A549 (cell line): Measurements from ENCODE around the gene SHH. TPM values are rescaled to one million over a fixed set of nuclear protein-coding genes. Genes with fewer than 3 reads are reported as not detected.
"Not testable (repeated sequence)": the region's sequence is repeated elsewhere in the genome, so short reads cannot be mapped to it uniquely, and the experiment has no call there.

ENCODE experiments used
- ATAC-seq, 2 experiments: fragments of 200-7000 bp in 1 of 2; fragments of >200 bp in 1 of 2; cut with Nextera tagmentation in 1 of 2; cut with Tn5 transposase in 1 of 2; 3 replicates each; pipeline versions ENCODE4 v1.8.0 to v1.9.1; 2018 to 2020; ENCODE audit warnings: mild to moderate bottlenecking in 1 of 2, moderate library complexity in 1 of 2
- CTCF ChIA-PET: fragments of 300-600 bp; sonication (Branson Sonifier 250); formaldehyde crosslinking; extraction: SDS; loops from one replicate; lab custom pipeline; 2021; ENCODE audit warnings: antibody characterized with exemption, inconsistent platforms; lab: Yijun Ruan, JAX
- POLR2A ChIA-PET: fragments of 350-600 bp; formaldehyde crosslinking; extraction: SDS; loops from one replicate; lab custom pipeline; 2021; ENCODE audit warnings: antibody characterized with exemption, inconsistent platforms; lab: Yijun Ruan, JAX
- DNase-seq, 2 experiments: peaks; one replicate each; pipeline versions ENCODE4 v3.0.0 to v3.0.0-alpha.2; 2011 to 2016; ENCODE audit warnings: low read depth in 1 of 2, low spot score in 1 of 2
- FAIRE-seq: peaks from 2 replicates; lab custom pipeline; 2011; peaks lifted over from hg19 to GRCh38; lab: Jason Lieb, UNC
- H3K27ac ChIP-seq, 2 experiments: fragments of >200 bp; sonication (Bioruptor Twin); formaldehyde crosslinking; 3 replicates each; pipeline ENCODE4 v1.5.1; 2016 to 2017
- H3K4me1 ChIP-seq: fragments of >200 bp; sonication (Bioruptor Twin); formaldehyde crosslinking; 3 replicates; pipeline ENCODE4 v1.6.1; 2016
- H3K4me2 ChIP-seq: fragments of >200 bp; sonication (Bioruptor Twin); formaldehyde crosslinking; 3 replicates; pipeline ENCODE4 v1.6.1; 2016
- H3K4me3 ChIP-seq: fragments of >200 bp; sonication (Bioruptor Twin); formaldehyde crosslinking; 3 replicates; pipeline ENCODE4 v1.5.1; 2016
- H3K9me3 ChIP-seq: fragments of >200 bp; sonication (Bioruptor Twin); formaldehyde crosslinking; 3 replicates; pipeline ENCODE4 v1.6.1; 2016
- CHD2 ChIP-seq: fragments of 150-350 bp; IDR thresholded peaks from 2 replicates; pipeline ENCODE4 v1.6.1; 2014; ENCODE audit warnings: low read length; ENCODE audit not compliant: partially characterized antibody
- EHF ChIP-seq: fragments of 250-450 bp; sonication (Bioruptor Pico); IDR thresholded peaks from 2 replicates; pipeline ENCODE4 v1.5.0; 2020; ENCODE audit warnings: mild to moderate bottlenecking
- HEYL ChIP-seq: fragments of 250-450 bp; sonication (Bioruptor Pico); IDR thresholded peaks from 2 replicates; pipeline ENCODE4 v1.8.0; 2021; ENCODE audit warnings: mild to moderate bottlenecking, moderate library complexity
- HOXB13 ChIP-seq: fragments of 250-450 bp; sonication (Bioruptor Pico); IDR thresholded peaks from 2 replicates; pipeline ENCODE4 v1.5.0; 2020; ENCODE audit warnings: low read depth, mild to moderate bottlenecking, moderate library complexity
- HOXB5 ChIP-seq: fragments of 250-450 bp; sonication (Bioruptor Pico); IDR thresholded peaks from 2 replicates; pipeline ENCODE4 v1.5.0; 2020; ENCODE audit warnings: mild to moderate bottlenecking, moderate library complexity
- JUN ChIP-seq, 2 experiments: fragments of >200 bp; sonication (Bioruptor Twin); formaldehyde crosslinking; IDR thresholded peaks; 2 replicates in 1 of 2; 3 replicates in 1 of 2; pipeline ENCODE4 v1.6.1; 2016 to 2017
- JUNB ChIP-seq: fragments of >200 bp; sonication (Bioruptor Twin); formaldehyde crosslinking; IDR thresholded peaks from 2 replicates; pipeline ENCODE4 v1.6.1; 2016
- KDM1A ChIP-seq: fragments of 200-600 bp; sonication (generic); IDR thresholded peaks from 2 replicates; pipeline ENCODE4 v1.6.1; 2016; ENCODE audit warnings: low read depth, mild to moderate bottlenecking
- MAFK ChIP-seq: fragments of 450-650 bp; IDR thresholded peaks from 2 replicates; pipeline ENCODE4 v1.6.1; 2014; ENCODE audit not compliant: partially characterized antibody
- NR3C1 ChIP-seq: fragments of >200 bp; sonication (Bioruptor Twin); formaldehyde crosslinking; IDR thresholded peaks from 3 replicates; pipeline ENCODE4 v1.6.1; 2017
- POLR2AphosphoS2 ChIP-seq: conservative IDR thresholded peaks from 2 replicates; pipeline ENCODE4 v1.6.1; 2012; ENCODE audit warnings: low read length, improper control_type of control experiment, inconsistent platforms
- RAD21 ChIP-seq, 2 experiments: fragments of >200 bp in 1 of 2; sonication (Bioruptor Twin) in 1 of 2; formaldehyde crosslinking in 1 of 2; IDR thresholded peaks in 1 of 2; conservative IDR thresholded peaks in 1 of 2; 2 replicates in 1 of 2; 3 replicates in 1 of 2; pipeline ENCODE4 v1.6.1; 2012 to 2018; ENCODE audit warnings: inconsistent platforms in 1 of 2
- RARB ChIP-seq: fragments of 250-450 bp; sonication (Bioruptor Pico); IDR thresholded peaks from 2 replicates; pipeline ENCODE4 v1.8.0; 2021; ENCODE audit warnings: mild to moderate bottlenecking, moderate library complexity
- RCOR1 ChIP-seq: fragments of 150-350 bp; IDR thresholded peaks from 2 replicates; pipeline ENCODE4 v1.6.1; 2014; ENCODE audit warnings: antibody characterized with exemption, low read length, low read depth
- SREBF2 ChIP-seq: fragments of 450-650 bp; IDR thresholded peaks from 2 replicates; pipeline ENCODE4 v1.6.1; 2014; ENCODE audit warnings: mild to moderate bottlenecking, moderate library complexity
- ZC3H11A ChIP-seq: fragments of 450-650 bp; IDR thresholded peaks from 2 replicates; pipeline ENCODE4 v1.6.1; 2014; ENCODE audit warnings: antibody characterized with exemption, mild to moderate bottlenecking
- WGBS: methylation state at CpG from one replicate; pipeline ENCODE4 v1.1.6; 2017; ENCODE audit errors: missing lambda C conversion rate; 5-methylcytosine and 5-hydroxymethylcytosine counted together
- polyA plus RNA-seq, 4 experiments: library from polyadenylated mRNA; depleted of rRNA in 3 of 4; stranded (reverse); fragments of >200 nt; fragmentation: RNase III in 1 of 4; extraction: RNeasy Plus Mini Kit Qiagen cat#74134 plus additional on column Dnase treatment in 1 of 4; gene quantifications; 2 replicates in 3 of 4; 3 replicates in 1 of 4; pipeline ENCODE4 v1.2.3, GENCODE V29; 2011 to 2017
- TF ChIP-seq, protein P1 (sequence below): fragments of 200-600 bp; sonication (generic); IDR thresholded peaks from 2 replicates; pipeline ENCODE4 v1.6.1; 2016; ENCODE audit warnings: antibody characterized with exemption, mild to moderate bottlenecking, moderate library complexity
- TF ChIP-seq, protein P2 (sequence below): fragments of 250-450 bp; sonication (Bioruptor Pico); IDR thresholded peaks from 2 replicates; pipeline ENCODE4 v1.5.0; 2021; ENCODE audit warnings: mild to moderate bottlenecking, moderate library complexity, borderline replicate concordance
- TF ChIP-seq, protein P3 (sequence below): IDR thresholded peaks from 2 replicates; pipeline ENCODE4 v1.6.1; 2012

SHH gene
- polyA plus RNA-seq, 2 of the 4 experiments (the other 2 are of a cell fraction): 0.84 to 1.2 TPM

DNA sequence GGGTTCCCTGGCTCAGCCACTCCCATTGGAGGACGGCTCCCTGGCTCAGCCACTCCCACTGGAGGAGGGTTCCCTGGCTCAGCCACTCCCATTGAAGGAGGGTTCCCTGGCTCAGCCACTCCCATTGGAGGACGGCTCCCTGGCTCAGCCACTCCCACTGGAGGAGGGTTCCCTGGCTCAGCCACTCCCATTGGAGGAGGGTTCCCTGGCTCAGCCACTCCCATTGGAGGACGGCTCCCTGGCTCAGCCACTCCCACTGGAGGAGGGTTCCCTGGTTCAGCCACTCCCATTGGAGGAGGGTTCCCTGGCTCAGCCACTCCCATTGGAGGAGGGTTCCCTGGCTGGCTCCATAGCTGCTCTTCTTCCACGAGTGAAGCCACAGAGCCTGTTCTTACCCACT lies 5.3 kb upstream of the SHH start:
- POLR2A ChIA-PET, DNase-seq, H3K9me3 ChIP-seq, ATAC-seq, FAIRE-seq, H3K4me2 ChIP-seq, H3K4me3 ChIP-seq: not testable (repeated sequence)
- H3K27ac ChIP-seq: peak overlapping the region in 1 of 2 experiments; percentile 88; a peak in 4 of 6 replicates
- H3K4me1 ChIP-seq: peaks cover 13% of the 10 kb centered on the region
- 59% methylated on average over 2 of the region's 4 CpGs for WGBS
- CTCF ChIA-PET: interaction anchor here (1.4 to 7.4 kb wide), 5 partner anchors 10 to 657 kb away, joined by 4 to 55 read pairs (median 8); no protein-coding TSS in a partner anchor

DNA sequence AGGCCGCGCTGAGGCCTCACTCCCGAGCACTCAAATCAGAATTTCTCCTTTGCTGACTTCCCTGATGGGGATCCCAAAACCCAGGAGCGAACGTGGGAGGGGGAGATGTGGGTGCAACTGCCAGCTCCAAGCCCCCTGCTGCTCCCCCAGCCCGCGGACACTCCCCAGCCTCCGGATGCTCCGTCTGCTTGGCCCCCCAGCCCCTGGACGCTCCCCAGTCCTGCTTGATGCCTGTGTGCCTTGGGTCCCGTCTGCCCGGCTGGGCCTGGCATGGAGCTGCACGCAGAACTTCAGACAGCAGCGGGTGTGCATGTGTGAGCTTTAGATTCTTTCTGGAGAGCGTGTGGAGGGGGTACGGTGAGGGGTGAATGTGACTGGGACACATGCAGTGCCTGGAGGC lies 4.7 kb upstream of the SHH start:
- Histone ChIP-seq H3K4me2 (no peak overlapping the region), H3K27ac (peak overlapping the region in 1 of 2 experiments; percentile 88; a peak in 3 of 6 replicates), H3K9me3 (no peaks in the 10 kb centered on the region; the same call in 2 of the 3 replicates), H3K4me1 (peaks cover 13% of the 10 kb centered on the region), H3K4me3 (no peak overlapping the region)
- DNase-seq (no peak), FAIRE-seq (no peak), ATAC-seq (no peak)
- 92% methylated on average over 15 of the region's 16 CpGs for WGBS
- CTCF ChIA-PET: interaction anchor here (0.9 to 7.4 kb wide), 15 partner anchors 8 to 947 kb away, joined by 3 to 55 read pairs (median 6); no protein-coding TSS in a partner anchor
- TF ChIP-seq JUN (IDR thresholded peaks at IDR 0.05) (no peak), ZC3H11A (no peak), JUNB (no peak), CHD2 (no peak), NR3C1 (no peak), SREBF2 (no peak), HEYL (CRISPR knock-in tag) (no peak), HOXB13 (CRISPR knock-in tag) (no peak), POLR2AphosphoS2 (no peak), HOXB5 (CRISPR knock-in tag) (no peak), KDM1A (no peak), RCOR1 (no peak), EHF (CRISPR knock-in tag) (no peak)
- TF ChIP-seq, protein P1, sequence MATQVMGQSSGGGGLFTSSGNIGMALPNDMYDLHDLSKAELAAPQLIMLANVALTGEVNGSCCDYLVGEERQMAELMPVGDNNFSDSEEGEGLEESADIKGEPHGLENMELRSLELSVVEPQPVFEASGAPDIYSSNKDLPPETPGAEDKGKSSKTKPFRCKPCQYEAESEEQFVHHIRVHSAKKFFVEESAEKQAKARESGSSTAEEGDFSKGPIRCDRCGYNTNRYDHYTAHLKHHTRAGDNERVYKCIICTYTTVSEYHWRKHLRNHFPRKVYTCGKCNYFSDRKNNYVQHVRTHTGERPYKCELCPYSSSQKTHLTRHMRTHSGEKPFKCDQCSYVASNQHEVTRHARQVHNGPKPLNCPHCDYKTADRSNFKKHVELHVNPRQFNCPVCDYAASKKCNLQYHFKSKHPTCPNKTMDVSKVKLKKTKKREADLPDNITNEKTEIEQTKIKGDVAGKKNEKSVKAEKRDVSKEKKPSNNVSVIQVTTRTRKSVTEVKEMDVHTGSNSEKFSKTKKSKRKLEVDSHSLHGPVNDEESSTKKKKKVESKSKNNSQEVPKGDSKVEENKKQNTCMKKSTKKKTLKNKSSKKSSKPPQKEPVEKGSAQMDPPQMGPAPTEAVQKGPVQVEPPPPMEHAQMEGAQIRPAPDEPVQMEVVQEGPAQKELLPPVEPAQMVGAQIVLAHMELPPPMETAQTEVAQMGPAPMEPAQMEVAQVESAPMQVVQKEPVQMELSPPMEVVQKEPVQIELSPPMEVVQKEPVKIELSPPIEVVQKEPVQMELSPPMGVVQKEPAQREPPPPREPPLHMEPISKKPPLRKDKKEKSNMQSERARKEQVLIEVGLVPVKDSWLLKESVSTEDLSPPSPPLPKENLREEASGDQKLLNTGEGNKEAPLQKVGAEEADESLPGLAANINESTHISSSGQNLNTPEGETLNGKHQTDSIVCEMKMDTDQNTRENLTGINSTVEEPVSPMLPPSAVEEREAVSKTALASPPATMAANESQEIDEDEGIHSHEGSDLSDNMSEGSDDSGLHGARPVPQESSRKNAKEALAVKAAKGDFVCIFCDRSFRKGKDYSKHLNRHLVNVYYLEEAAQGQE: no peak
- TF ChIP-seq, protein P2, sequence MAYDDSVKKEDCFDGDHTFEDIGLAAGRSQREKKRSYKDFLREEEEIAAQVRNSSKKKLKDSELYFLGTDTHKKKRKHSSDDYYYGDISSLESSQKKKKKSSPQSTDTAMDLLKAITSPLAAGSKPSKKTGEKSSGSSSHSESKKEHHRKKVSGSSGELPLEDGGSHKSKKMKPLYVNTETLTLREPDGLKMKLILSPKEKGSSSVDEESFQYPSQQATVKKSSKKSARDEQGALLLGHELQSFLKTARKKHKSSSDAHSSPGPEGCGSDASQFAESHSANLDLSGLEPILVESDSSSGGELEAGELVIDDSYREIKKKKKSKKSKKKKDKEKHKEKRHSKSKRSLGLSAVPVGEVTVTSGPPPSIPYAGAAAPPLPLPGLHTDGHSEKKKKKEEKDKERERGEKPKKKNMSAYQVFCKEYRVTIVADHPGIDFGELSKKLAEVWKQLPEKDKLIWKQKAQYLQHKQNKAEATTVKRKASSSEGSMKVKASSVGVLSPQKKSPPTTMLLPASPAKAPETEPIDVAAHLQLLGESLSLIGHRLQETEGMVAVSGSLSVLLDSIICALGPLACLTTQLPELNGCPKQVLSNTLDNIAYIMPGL (CRISPR knock-in tag): no peak
- POLR2A ChIA-PET: no interaction called here

DNA sequence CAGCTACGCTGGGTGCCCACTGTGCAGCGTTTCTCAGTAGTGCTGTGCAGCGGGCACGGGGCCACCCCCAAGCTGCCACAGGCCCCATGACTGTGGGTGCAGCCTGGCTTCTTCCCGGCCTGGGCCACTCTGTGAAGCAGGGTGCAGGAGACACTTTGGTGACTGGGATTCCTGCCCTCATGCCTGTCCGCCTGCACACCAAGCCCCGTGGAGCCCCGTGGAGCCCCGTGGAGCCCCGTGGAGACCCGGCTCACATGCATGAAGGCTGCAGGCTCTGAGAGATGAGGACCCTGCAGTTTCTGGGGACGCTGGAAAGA lies 3.9 kb upstream of the SHH start:
- no peak for FAIRE-seq
- H3K9me3 ChIP-seq: no peaks in the 10 kb centered on the region; the same call in 2 of the 3 replicates
- ATAC-seq: no peak; a peak in 2 of 6 replicates
- peak overlapping the region; percentile 66 to 88 for H3K27ac ChIP-seq
- no peak overlapping the region for H3K4me3 ChIP-seq
- TF ChIP-seq HEYL (CRISPR knock-in tag): no peak
- TF ChIP-seq, protein P3, sequence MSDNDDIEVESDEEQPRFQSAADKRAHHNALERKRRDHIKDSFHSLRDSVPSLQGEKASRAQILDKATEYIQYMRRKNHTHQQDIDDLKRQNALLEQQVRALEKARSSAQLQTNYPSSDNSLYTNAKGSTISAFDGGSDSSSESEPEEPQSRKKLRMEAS: no peak
- TF ChIP-seq NR3C1: no peak
- no peak for TF ChIP-seq RARB (CRISPR knock-in tag)
- TF ChIP-seq, protein P2 (CRISPR knock-in tag): no peak
- TF ChIP-seq MAFK: no peak
- no peak for TF ChIP-seq RAD21 (conservative IDR thresholded peaks at IDR 0.05 in 1 of 2, IDR thresholded peaks at IDR 0.05 in 1 of 2)
- peaks cover 18% of the 10 kb centered on the region for H3K4me1 ChIP-seq
- no peak for DNase-seq
- POLR2A ChIA-PET: no interaction called here
- CTCF ChIA-PET: interaction anchor here (0.5 to 7.4 kb wide), 19 partner anchors 9 to 1068 kb away, joined by 3 to 55 read pairs (median 6); no protein-coding TSS in a partner anchor
- H3K4me2 ChIP-seq: no peak overlapping the region
- WGBS: 73% methylated on average over 1 of the region's 12 CpGs
